NCI-H2196 treated with DMSO at 0.1 percent for 48 hours (cell line): ENCODE data around the gene MIA.
"Not testable (repeated sequence)": the region's sequence is repeated elsewhere in the genome, so short reads cannot be mapped to it uniquely, and the experiment has no call there.

Experiments used
- DNase-seq: peaks from one replicate; lab custom pipeline; 2025; ENCODE audit not compliant: unreplicated experiment; lab: John Stamatoyannopoulos, UW

The MIA gene

GRCh38 chr19:40802300-40803169 is 27.2 kb downstream of the MIA start:
- no peak for DNase-seq

DNA sequence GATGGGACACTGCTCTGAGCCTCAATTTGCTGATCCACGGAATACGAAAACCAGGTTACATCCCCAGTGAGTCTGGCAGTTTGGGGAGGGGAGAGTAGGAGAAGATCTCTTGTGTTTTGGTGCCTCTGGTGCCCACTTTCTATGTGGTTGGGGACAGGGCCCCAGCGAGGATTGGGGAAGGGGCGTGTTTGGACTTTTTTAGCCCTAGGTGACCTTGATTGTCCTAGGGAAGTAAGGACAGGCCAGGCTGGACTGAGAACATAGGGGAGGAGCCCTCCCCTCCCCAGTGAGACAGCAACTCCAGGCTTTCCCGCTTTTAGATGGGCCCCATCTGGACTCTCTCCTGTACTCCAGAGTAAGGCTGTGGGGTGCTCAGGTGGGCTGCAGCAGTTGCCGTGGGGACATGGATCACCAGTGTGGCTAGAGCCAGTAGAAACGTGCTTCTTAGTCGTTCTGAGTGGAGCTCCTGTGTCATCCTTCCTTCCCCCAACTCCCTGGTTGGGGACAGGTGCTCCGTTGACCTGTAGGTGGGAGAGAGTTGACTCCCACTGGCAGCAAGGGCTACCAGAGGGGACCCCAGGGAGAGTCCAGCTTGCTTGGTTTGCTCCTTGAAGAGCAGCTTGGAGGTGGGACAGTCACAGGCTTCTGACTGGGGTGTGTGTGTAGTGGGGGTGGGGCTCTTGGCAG is 28.0 kb downstream of the MIA start:
- no peak for DNase-seq

DNA sequence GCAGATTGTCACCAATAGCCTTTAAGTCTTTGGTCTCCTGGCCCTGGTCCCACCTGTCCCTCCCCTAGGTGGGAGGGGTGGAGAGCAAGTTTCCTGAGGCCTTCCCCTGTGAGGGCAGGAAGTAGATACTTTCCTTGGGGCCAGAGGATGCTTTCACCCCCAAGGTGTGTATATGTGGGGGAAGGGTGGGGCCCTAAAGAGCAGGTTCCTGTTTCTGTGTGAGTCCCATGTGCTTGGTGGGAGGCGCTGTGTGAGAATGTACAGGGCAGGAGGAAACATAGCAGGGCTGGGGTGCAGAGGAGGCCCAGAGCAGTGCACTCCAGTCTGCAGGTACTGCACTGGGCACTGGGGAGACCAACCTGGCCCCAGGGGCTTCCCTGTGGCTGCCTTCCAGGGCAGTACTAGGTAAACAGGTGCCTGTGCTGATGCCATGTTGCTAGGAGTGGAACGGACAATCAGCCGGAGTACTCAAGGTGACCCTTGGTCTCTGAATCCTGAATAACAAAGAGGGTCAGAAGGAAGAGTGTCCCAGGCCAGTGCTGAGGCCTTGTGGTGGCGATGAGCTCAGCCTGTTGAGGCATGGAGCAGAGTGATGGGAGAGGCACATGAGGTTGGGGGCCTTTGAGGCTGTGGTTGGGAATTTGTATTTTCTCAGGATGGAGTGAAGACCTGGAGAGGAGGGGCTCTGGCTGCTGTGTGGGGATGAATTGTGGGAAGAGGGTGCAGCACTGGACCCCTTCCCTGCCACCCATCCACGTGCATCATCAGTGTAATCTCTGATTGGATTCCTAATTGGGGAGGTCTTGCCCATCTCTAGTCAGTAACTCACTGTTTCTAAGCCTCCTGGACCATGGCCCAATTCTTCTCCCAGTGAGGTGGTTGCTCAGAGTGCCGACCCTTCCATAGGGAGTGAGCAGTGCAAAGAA is 28.8 kb downstream of the MIA start:
- peak; percentile 19 for DNase-seq

- no peak for DNase-seq
Measured at GRCh38 chr19:40804783-40805242, 29.5 kb downstream of the MIA start.

- DNase-seq: no peak
Measured at GRCh38 chr19:40805258-40805868, 30.0 kb downstream of the MIA start.

GRCh38 chr19:40806423-40807146 is 31.3 kb downstream of the MIA start:
- no peak for DNase-seq

DNA sequence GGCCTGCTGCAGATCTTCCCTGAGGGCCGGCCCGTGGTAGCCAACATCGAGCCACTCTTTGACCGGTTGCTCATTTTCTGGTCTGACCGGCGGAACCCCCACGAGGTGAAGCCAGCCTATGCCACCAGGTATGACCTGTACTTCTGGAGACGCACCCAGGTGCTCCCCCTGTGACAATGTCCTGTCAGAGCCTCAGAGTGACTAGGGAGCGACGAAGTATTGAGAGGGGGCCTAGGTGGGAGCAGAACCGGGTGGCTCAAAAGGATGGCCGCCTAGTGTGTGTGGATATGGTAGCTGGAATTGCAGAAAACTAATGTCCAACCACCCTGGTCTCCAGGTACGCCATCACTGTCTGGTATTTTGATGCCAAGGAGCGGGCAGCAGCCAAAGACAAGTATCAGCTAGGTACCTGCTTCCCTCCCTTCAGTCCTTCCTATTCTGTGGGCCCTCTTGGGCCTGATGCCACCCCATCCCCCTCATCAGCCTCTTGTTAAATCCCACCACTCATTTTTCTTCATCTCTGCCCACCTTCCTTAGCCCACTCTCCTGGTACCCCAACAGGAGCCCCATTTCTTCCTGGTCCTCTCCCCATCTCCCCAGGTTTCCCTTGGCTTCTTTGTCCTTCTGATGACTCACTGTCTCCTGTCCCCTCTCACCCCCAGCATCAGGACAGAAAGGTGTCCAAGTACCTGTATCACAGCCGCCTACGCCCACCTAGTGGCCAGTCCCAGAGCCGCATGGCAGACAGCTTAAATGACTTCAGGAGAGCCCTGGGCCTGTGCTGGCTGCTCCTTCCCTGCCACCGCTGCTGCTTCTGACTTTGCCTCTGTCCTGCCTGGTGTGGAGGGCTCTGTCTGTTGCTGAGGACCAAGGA is 32.1 kb downstream of the MIA start:
- no peak for DNase-seq

DNA sequence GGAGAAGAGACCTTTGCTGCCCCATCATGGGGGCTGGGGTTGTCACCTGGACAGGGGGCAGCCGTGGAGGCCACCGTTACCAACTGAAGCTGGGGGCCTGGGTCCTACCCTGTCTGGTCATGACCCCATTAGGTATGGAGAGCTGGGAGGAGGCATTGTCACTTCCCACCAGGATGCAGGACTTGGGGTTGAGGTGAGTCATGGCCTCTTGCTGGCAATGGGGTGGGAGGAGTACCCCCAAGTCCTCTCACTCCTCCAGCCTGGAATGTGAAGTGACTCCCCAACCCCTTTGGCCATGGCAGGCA is 32.7 kb downstream of the MIA start:
- DNase-seq: no peak

- no peak for DNase-seq
Measured at GRCh38 chr19:40808497-40808896, 33.2 kb downstream of the MIA start.

- no peak for DNase-seq
Measured at GRCh38 chr19:40809358-40810086, 34.2 kb downstream of the MIA start.

DNA sequence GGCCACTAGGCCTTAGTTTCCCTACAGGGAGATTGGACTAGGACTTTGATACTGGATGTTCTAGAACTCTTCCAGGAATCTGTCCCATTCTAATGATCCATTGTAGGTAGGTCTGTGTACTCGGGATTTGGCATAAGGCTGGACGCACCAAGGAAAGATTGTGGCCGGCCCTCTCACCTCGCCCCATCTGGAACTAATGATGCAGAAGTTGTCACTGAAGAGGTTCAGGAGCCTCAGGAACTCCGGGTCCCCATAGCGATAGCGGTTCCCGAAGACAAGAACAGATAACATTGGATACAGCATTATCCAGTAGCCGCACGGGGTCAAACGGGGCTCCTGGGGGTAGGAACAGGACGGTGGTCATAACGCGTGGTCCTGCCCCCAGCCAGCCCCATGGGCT is 34.8 kb downstream of the MIA start:
- no peak for DNase-seq

- DNase-seq: not testable (repeated sequence)
Measured at GRCh38 chr19:40810649-40811408, 35.5 kb downstream of the MIA start.

DNA sequence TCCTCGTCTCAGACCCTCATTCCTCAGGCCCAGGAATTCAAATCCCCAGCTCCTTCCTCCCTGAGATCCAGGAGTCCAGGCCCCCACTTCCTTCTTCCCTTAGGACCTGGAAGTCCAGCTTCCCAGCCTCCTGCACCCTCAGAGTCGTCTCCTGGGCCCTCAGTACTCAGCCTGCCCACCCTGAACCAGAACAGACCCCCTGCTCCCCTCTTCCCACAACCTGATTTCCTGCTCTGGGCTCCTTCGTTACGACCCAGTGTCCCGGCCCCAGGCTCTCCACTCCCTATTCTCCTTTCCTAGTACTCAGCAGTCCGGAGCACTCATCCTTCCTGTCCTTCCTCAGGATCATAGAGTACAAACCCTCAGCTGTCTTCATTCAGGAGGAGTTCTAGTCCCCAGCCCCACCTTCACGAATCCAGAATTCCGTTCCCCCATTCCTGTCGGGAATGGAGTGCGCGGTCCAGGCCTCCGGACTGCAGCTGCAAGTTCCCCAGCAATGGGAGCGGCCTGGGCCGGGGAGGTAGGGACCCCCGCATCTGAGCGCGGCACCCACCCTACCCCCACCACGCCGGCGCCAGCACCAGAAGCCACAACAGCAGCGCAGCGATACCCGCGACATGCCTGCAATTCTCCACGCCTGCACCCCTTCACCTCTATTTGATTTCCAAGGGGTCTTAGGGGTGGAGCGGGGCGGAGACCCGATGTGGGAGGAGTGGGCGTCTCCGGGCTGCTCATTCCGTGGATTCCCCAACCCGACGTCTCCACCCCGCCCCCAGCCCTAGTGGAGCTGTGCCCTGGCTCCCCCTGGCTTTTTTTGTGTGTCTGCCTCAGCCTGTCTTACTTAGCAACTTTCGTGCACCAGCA is 36.4 kb downstream of the MIA start:
- DNase-seq: no peak

GRCh38 chr19:40812571-40812970 is 37.2 kb downstream of the MIA start:
- DNase-seq: not testable (repeated sequence)

GRCh38 chr19:40813182-40813581 is 37.9 kb downstream of the MIA start:
- no peak for DNase-seq

DNA sequence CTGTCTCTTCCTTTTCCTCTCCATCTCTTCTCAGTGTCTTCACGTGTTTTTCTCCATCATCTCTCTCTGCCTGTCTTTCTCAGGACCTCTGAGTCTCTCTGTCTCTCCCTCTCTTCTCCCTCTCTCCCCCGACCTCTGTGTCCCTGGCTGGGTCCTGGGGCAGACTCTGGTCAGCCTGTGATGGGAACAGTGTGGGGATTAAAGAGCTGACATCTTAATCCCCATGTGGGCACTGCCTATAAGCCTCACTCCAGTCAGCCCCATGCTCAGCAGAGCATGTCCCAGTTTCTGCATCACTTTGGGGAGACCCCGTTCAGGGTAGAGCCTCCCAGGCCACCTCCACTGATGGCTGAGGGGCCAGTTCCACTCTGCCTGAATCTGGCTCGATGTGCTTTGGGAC is 39.9 kb downstream of the MIA start:
- no peak for DNase-seq
